ENCODE results near the gene G0S2.

- no peak for TF ChIP-seq POLR2A (IDR thresholded peaks at IDR 0.05)
- TF ChIP-seq, protein P1, sequence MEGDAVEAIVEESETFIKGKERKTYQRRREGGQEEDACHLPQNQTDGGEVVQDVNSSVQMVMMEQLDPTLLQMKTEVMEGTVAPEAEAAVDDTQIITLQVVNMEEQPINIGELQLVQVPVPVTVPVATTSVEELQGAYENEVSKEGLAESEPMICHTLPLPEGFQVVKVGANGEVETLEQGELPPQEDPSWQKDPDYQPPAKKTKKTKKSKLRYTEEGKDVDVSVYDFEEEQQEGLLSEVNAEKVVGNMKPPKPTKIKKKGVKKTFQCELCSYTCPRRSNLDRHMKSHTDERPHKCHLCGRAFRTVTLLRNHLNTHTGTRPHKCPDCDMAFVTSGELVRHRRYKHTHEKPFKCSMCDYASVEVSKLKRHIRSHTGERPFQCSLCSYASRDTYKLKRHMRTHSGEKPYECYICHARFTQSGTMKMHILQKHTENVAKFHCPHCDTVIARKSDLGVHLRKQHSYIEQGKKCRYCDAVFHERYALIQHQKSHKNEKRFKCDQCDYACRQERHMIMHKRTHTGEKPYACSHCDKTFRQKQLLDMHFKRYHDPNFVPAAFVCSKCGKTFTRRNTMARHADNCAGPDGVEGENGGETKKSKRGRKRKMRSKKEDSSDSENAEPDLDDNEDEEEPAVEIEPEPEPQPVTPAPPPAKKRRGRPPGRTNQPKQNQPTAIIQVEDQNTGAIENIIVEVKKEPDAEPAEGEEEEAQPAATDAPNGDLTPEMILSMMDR (IDR thresholded peaks at IDR 0.05): no peak
Observed at GRCh38 chr1:209705033-209705598, 29.9 kb downstream of the G0S2 start.
